ENCODE measurements around the gene ASPDH.
A peak's percentile ranks its signal among the peaks of the same experiment; 100 is the strongest.
"Not testable (repeated sequence)": the region's sequence is repeated elsewhere in the genome, so short reads cannot be mapped to it uniquely, and the experiment has no call there.

The ASPDH gene

GRCh38 chr19:50478901-50479715 is 34.6 kb downstream of the ASPDH start:
- DNase-seq (ENCODE audit: low read depth in 2 of 2) = no peak

GRCh38 chr19:50477751-50478515 is 35.8 kb downstream of the ASPDH start:
- DNase-seq (ENCODE audit: low read depth in 2 of 2) = no peak

- DNase-seq (ENCODE audit: low read depth in 2 of 2) = no peak
Measured at GRCh38 chr19:50476907-50477238, 36.8 kb downstream of the ASPDH start.

- peak; percentile 94 to 95 for DNase-seq (ENCODE audit: low read depth in 2 of 2)
Measured at GRCh38 chr19:50476224-50476906, 37.3 kb downstream of the ASPDH start, which contains the start of the genes EMC10 and GARIN5A. TSS of gene EMC10 (plus strand) at chr19:50476507. CDS start at chr19:50476545, 38 bp downstream. TSS of gene GARIN5A (minus strand) at chr19:50476848. CDS start at chr19:50476388, 460 bp downstream.

- DNase-seq (ENCODE audit: low read depth in 2 of 2) = no peak
Measured at GRCh38 chr19:50475736-50476223, 37.9 kb downstream of the ASPDH start.

- DNase-seq (ENCODE audit: low read depth in 2 of 2) = no peak
Measured at GRCh38 chr19:50475101-50475568, 38.6 kb downstream of the ASPDH start.

- DNase-seq (ENCODE audit: low read depth in 2 of 2) = not testable (repeated sequence)
Measured at GRCh38 chr19:50473336-50473735, 40.4 kb downstream of the ASPDH start.

GRCh38 chr19:50468818-50469217 is 44.9 kb downstream of the ASPDH start:
- DNase-seq (ENCODE audit: low read depth in 2 of 2) = no peak

GRCh38 chr19:50467566-50467965 is 46.1 kb downstream of the ASPDH start:
- no peak for DNase-seq (ENCODE audit: low read depth in 2 of 2)

- no peak for DNase-seq (ENCODE audit: low read depth in 2 of 2)
Measured at GRCh38 chr19:50466706-50467039, 47.0 kb downstream of the ASPDH start.

GRCh38 chr19:50465986-50466705 is 47.6 kb downstream of the ASPDH start:
- no peak for DNase-seq (ENCODE audit: low read depth in 2 of 2)

- DNase-seq (ENCODE audit: low read depth in 2 of 2) = no peak
Measured at GRCh38 chr19:50465000-50465399, 48.7 kb downstream of the ASPDH start.

GRCh38 chr19:50464348-50464747 is 49.4 kb downstream of the ASPDH start:
- no peak for DNase-seq (ENCODE audit: low read depth in 2 of 2)

GRCh38 chr19:50462970-50463369 is 50.7 kb downstream of the ASPDH start:
- no peak for DNase-seq (ENCODE audit: low read depth in 2 of 2)
